Ovary (tissue), 9 donors: Measurements from ENCODE around the gene HOMER2. TPM values are rescaled to one million over a fixed set of nuclear protein-coding genes. Genes with fewer than 3 reads are reported as not detected.

ENCODE experiments used
- DNase-seq, 5 donors: peaks; one replicate each; pipeline ENCODE4 v3.0.0-alpha.2; 2019 to 2020
- H3K27ac ChIP-seq, 2 donors: fragments of 200-600 bp; one replicate each; pipeline versions ENCODE4 v1.5.1 to v1.8.0; 2019 to 2022
- H3K27me3 ChIP-seq: fragments of 200-600 bp; one replicate; pipeline ENCODE4 v1.8.0; 2022
- H3K36me3 ChIP-seq: fragments of 200-600 bp; sonication (generic); one replicate; pipeline ENCODE4 v1.5.1; 2019
- H3K4me1 ChIP-seq: one replicate; pipeline ENCODE4 v1.8.1; 2013; ENCODE audit warnings: mild to moderate bottlenecking, moderate library complexity; ENCODE audit not compliant: insufficient read depth
- H3K4me3 ChIP-seq: fragments of 200-600 bp; sonication (generic); one replicate; pipeline ENCODE4 v1.5.1; 2017
- H3K9me3 ChIP-seq, 2 donors: fragments of 200-600 bp in 1 of 2; sonication (generic) in 1 of 2; one replicate each; pipeline versions ENCODE4 v1.5.1 to v1.8.1; 2013 to 2019; ENCODE audit warnings: mild to moderate bottlenecking in 1 of 2, moderate library complexity in 1 of 2
- CTCF ChIP-seq, 3 donors: fragments of 450-650 bp in 2 of 3; fragments of 200-600 bp in 1 of 3; IDR thresholded peaks; one replicate each; pipeline versions ENCODE4 v1.5.1 to v1.8.0; 2016 to 2022; ENCODE audit warnings: antibody characterized with exemption in 3 of 3, mild to moderate bottlenecking in 1 of 3
- EP300 ChIP-seq: sonication (generic); formaldehyde crosslinking; IDR thresholded peaks from one replicate; pipeline ENCODE4 v1.6.1; 2017; ENCODE audit warnings: antibody characterized with exemption
- POLR2A ChIP-seq: fragments of 450-650 bp; IDR thresholded peaks from one replicate; pipeline ENCODE4 v1.6.1; 2017; ENCODE audit warnings: antibody characterized with exemption, mild to moderate bottlenecking, moderate library complexity
- WGBS, 3 donors: extraction: QIAGEN DNeasy Blood & Tissue Kit in 1 of 3; methylation state at CpG; one replicate each; pipeline versions ENCODE4 v1.1.5 to v1.1.7; 2013 to 2017; 5-methylcytosine and 5-hydroxymethylcytosine counted together
- intact Hi-C, 4 donors: fragments of 100-400 bp; cut with DNase I; formaldehyde crosslinking; loops; one replicate each; pipeline versions ENCODE4 v1.11.0 to v1.15.1; 2022 to 2023
- polyA plus RNA-seq, 2 donors: library from polyadenylated mRNA; stranded (reverse); fragments of 200-250 nt in 1 of 2; fragments of 350-450 nt in 1 of 2; fragmentation: Illumina TruSeq in 1 of 2; extraction: RNeasy Lipid Tissue Mini Kit (QIAGEN cat#74804) in 1 of 2; gene quantifications; one replicate each; pipeline ENCODE4 v1.2.3, GENCODE V29; 2013 to 2014
- total RNA-seq, 7 donors: library from RNA; depleted of rRNA in 2 of 7; stranded (reverse); fragments of >200 nt in 2 of 7; fragmentation: NEBNext Ultra II Directional in 3 of 7; extraction: Animal tissue kit (Norgen Biotek cat#: 25700) in 3 of 7; gene quantifications; one replicate each; pipeline versions ENCODE4 v1.1.0 to v1.2.4, GENCODE V29; 2016 to 2023
- donor health status: DM: no; HTN: no; CAD: no; lungs with moderate emphysema.
- donor health status: DM: no; HTN: no; CAD: no.
- donor health status: Bipolar disorder and iron deficiency.
- donor health status: DM: yes; HTN: yes; CAD: no.
- donor health status: DM: no; HTN: no; CAD: no.
- donor health status: DM: yes; HTN: yes; CAD: no.

The HOMER2 gene
- total and polyA plus RNA-seq, 9 donors = 3.0 to 60.8 (median 11.0) TPM

DNA sequence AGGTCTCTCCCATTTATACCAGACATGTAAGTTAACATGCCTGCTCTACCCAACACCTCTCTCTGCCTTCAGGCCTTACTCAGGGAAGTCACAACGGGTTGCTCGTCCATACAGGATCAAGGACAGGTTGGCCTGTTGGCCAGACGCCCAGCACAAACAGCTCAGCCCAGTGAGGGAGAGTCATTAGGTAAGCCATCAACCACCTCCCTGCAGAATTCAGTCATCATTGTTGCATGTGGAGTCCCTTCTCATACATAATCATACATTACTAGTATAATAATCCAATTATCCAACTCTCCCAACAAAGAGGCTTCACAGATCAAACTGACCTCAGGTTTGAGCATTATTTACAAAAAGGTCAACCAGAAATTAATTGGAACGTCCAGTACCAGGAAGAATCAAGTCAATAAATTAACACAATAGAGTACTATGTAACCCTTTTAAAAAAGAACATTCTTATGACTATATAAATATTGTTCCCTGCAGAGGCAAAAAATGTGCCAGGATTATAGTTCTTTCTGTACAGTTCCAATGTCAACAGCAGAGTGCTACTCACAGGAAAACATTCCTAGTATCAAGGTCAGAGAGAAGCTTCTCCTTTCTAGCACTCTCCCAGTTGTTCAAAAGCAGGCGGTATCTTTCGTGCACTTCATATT lies 33.2 kb downstream of the HOMER2 start:
- Histone ChIP-seq H3K36me3 (no peaks in the 10 kb centered on the region), H3K9me3 (no peaks in the 10 kb centered on the region), H3K4me1 (peaks cover 17% of the 10 kb centered on the region), H3K27ac (peak overlapping the region in 1 of 2 donors; percentile 11), H3K27me3 (no peaks in the 10 kb centered on the region), H3K4me3 (no peak overlapping the region)
- 4 to 12% (median 9%) methylated on average over 6 of the region's 6 CpGs for WGBS, 3 donors
- TF ChIP-seq CTCF (IDR thresholded peaks at IDR 0.05) (no peak), EP300 (no peak), POLR2A (no peak)
- intact Hi-C loops = loop anchor here in 1 of 4 donors (10.0 kb wide), 1 partner anchor 55 kb away; no protein-coding TSS in a partner anchor
- DNase-seq = peak; percentile 53 to 75 (median 66)

- H3K4me3 ChIP-seq = no peak overlapping the region
- H3K36me3 ChIP-seq = no peaks in the 10 kb centered on the region
- intact Hi-C loops = loop anchor here in 1 of 4 donors (10.0 kb wide), 1 partner anchor 56 kb away; no protein-coding TSS in a partner anchor
- H3K27ac ChIP-seq = peak overlapping the region in 1 of 2 donors; percentile 11
- H3K27me3 ChIP-seq = no peaks in the 10 kb centered on the region
- DNase-seq = no peak
- 80 to 84% (median 82%) methylated on average over 6 of the region's 6 CpGs for WGBS, 3 donors
- peaks cover 17% of the 10 kb centered on the region for H3K4me1 ChIP-seq
- H3K9me3 ChIP-seq = no peaks in the 10 kb centered on the region
- TF ChIP-seq EP300 (no peak), POLR2A (no peak), CTCF (IDR thresholded peaks at IDR 0.05) (no peak)
These were observed 33.8 kb downstream of the HOMER2 start for GRCh38 chr15:82918607-82919230.

GRCh38 chr15:82918162-82918561 lies 34.4 kb downstream of the HOMER2 start:
- H3K4me3 ChIP-seq = no peak overlapping the region
- no peaks in the 10 kb centered on the region for H3K36me3 ChIP-seq
- no peak for TF ChIP-seq CTCF (IDR thresholded peaks at IDR 0.05)
- no peak for TF ChIP-seq POLR2A
- no peak for TF ChIP-seq EP300
- no peaks in the 10 kb centered on the region for H3K27me3 ChIP-seq
- no peaks in the 10 kb centered on the region for H3K9me3 ChIP-seq
- peak overlapping the region in 1 of 2 donors; percentile 11 for H3K27ac ChIP-seq
- WGBS, 3 donors = 83 to 91% (median 90%) methylated on average over 6 of the region's 6 CpGs
- intact Hi-C loops = loop anchor here in 1 of 4 donors (10.0 kb wide), 1 partner anchor 57 kb away; no protein-coding TSS in a partner anchor
- DNase-seq = no peak
- H3K4me1 ChIP-seq = peaks cover 17% of the 10 kb centered on the region

DNA sequence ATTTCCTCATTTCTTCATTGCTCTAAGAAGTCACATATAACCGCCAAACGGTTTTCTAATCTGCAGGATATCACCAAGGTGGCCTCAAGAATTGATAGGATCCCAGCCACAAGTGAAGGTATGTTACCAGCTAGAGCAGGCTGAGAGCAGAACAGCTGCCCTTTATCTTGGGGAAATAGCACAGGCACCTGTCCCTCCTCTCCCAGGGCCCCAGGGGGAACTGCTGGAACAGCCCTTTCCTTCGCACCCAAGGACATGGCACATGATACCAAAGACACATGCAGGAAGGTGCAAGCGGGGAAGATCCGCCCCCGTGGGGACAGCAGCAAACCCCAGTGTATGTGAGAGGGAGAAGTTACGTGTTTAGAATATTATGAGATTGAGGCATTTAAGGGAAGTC lies 35.3 kb downstream of the HOMER2 start:
- no peak for TF ChIP-seq CTCF (IDR thresholded peaks at IDR 0.05)
- Histone ChIP-seq H3K9me3 (no peaks in the 10 kb centered on the region), H3K4me3 (no peak overlapping the region), H3K4me1 (peaks cover 17% of the 10 kb centered on the region), H3K27ac (no peak overlapping the region), H3K27me3 (no peaks in the 10 kb centered on the region), H3K36me3 (no peaks in the 10 kb centered on the region)
- intact Hi-C loops = loop anchor here in 1 of 4 donors (10.0 kb wide), 1 partner anchor 58 kb away; no protein-coding TSS in a partner anchor
- whole genome bisulfite sequencing, 3 donors = 83 to 84% (median 83%) methylated on average over 7 of the region's 7 CpGs
- no peak for DNase-seq
